Peyer's patch (tissue), 4 donors: ENCODE measurements around the gene ARIH1. TPM values are rescaled to one million over a fixed set of nuclear protein-coding genes. Genes with fewer than 3 reads are reported as not detected.
A peak's percentile ranks its signal among the peaks of the same experiment; 100 is the strongest.
"Not testable (repeated sequence)": the region's sequence is repeated elsewhere in the genome, so short reads cannot be mapped to it uniquely, and the experiment has no call there.

Source experiments
- DNase-seq, 3 donors: peaks; one replicate each; pipeline ENCODE4 v3.0.0-alpha.2; 2017 to 2019
- H3K27ac ChIP-seq, 4 donors: fragments of 200-600 bp; sonication (generic); one replicate each; pipeline ENCODE4 v1.5.1; 2016 to 2019
- H3K27me3 ChIP-seq, 2 donors: fragments of 200-600 bp; sonication (generic); one replicate each; pipeline ENCODE4 v1.5.1; 2019
- H3K36me3 ChIP-seq, 3 donors: fragments of 200-600 bp; sonication (generic); one replicate each; pipeline ENCODE4 v1.5.1; 2016 to 2019
- H3K4me1 ChIP-seq, 4 donors: fragments of 200-600 bp; sonication (generic); one replicate each; pipeline ENCODE4 v1.5.1; 2016 to 2019
- H3K4me3 ChIP-seq, 4 donors: fragments of 200-600 bp; sonication (generic); 1 replicate in 3 of 4; 2 replicates in 1 of 4; pipeline ENCODE4 v1.5.1; 2016 to 2019; ENCODE audit warnings: mild to moderate bottlenecking in 1 of 4
- H3K9me3 ChIP-seq, 4 donors: fragments of 200-600 bp; sonication (generic); one replicate each; pipeline ENCODE4 v1.5.1; 2016 to 2019; ENCODE audit warnings: mild to moderate bottlenecking in 1 of 4
- CTCF ChIP-seq, 6 experiments: fragments of 450-650 bp in 4 of 6; fragments of 200-600 bp in 2 of 6; sonication (generic) in 1 of 6; IDR thresholded peaks; one replicate each; pipeline ENCODE4 v1.5.1; 2017 to 2019; ENCODE audit warnings: antibody characterized with exemption in 6 of 6, mild to moderate bottlenecking in 3 of 6, moderate library complexity in 1 of 6
- total RNA-seq, 4 donors: library from RNA; depleted of rRNA; stranded (reverse); fragments of >200 nt; gene quantifications; one replicate each; pipeline ENCODE4 v1.1.0, GENCODE V29; 2016

The ARIH1 gene
- total RNA-seq, 4 donors from 2014 or later: 42.3 to 81.7 (median 52.3) TPM

- H3K36me3 ChIP-seq, H3K27ac ChIP-seq, H3K4me1 ChIP-seq, H3K9me3 ChIP-seq, H3K27me3 ChIP-seq, H3K4me3 ChIP-seq, DNase-seq: not testable (repeated sequence)
- TF ChIP-seq CTCF (IDR thresholded peaks at IDR 0.05): peak in 1 of 6 experiments; percentile 4
Observed at GRCh38 chr15:72628249-72629067, 154.3 kb downstream of the ARIH1 start.

- H3K27me3 ChIP-seq, H3K4me1 ChIP-seq, H3K9me3 ChIP-seq, H3K4me3 ChIP-seq, H3K36me3 ChIP-seq, H3K27ac ChIP-seq, DNase-seq: not testable (repeated sequence)
Observed at GRCh38 chr15:72629068-72629570, 155.0 kb downstream of the ARIH1 start.

GRCh38 chr15:72636519-72637282 is 162.6 kb downstream of the ARIH1 start:
- not testable (repeated sequence) for H3K36me3 ChIP-seq, H3K4me1 ChIP-seq, H3K27me3 ChIP-seq, H3K9me3 ChIP-seq
- peak overlapping the region in 3 of 4 donors; percentile 29 to 47 (median 46) for H3K4me3 ChIP-seq
- peak; percentile 47 to 87 (median 86) for DNase-seq
- peak overlapping the region in 1 of 4 donors; percentile 35 for H3K27ac ChIP-seq

GRCh38 chr15:72639759-72640483 is 165.8 kb downstream of the ARIH1 start:
- H3K27me3 ChIP-seq, H3K9me3 ChIP-seq, H3K36me3 ChIP-seq, H3K4me1 ChIP-seq, H3K4me3 ChIP-seq, H3K27ac ChIP-seq, DNase-seq: not testable (repeated sequence)

- not testable (repeated sequence) for H3K36me3 ChIP-seq, H3K9me3 ChIP-seq, H3K4me1 ChIP-seq, H3K4me3 ChIP-seq, DNase-seq, H3K27ac ChIP-seq, H3K27me3 ChIP-seq
Observed at GRCh38 chr15:72642271-72642670, 168.1 kb downstream of the ARIH1 start.

GRCh38 chr15:72648631-72649253 is 174.6 kb downstream of the ARIH1 start:
- H3K27ac ChIP-seq, H3K9me3 ChIP-seq, H3K27me3 ChIP-seq, H3K36me3 ChIP-seq, H3K4me1 ChIP-seq, H3K4me3 ChIP-seq, DNase-seq: not testable (repeated sequence)

Other genes starting within 250 kb of the ARIH1 start
- 100 to 1,000 TPM; 307 to 392 (median 318) TPM for gene PKM, start 243.1 kb upstream of the ARIH1 start, total RNA-seq
- gene PARP6, start 201.8 kb upstream of the ARIH1 start, total RNA-seq: 10 to 100 TPM; 43.8 to 81.8 (median 71.4) TPM
- gene CELF6, start 154.2 kb upstream of the ARIH1 start, total RNA-seq: 1 to 10 TPM in 3 of 4 donors, not detected in 1; 1.8 to 3.7 (median 3.6) TPM
- 10 to 100 TPM; 45.4 to 81.4 (median 69.1) TPM for gene HEXA, start 98.3 kb upstream of the ARIH1 start, total RNA-seq
- not detected for gene TMEM202, start 76.0 kb upstream of the ARIH1 start, total RNA-seq
- not detected for gene GOLGA6B, start 180.4 kb downstream of the ARIH1 start, total RNA-seq
- not detected for gene HIGD2B, start 211.9 kb downstream of the ARIH1 start, total RNA-seq
- 10 to 100 TPM; 13.8 to 37.3 (median 24.7) TPM for gene BBS4, start 211.9 kb downstream of the ARIH1 start, total RNA-seq